Hypothalamus (tissue), 51 donors: ENCODE results near the gene GUK1.
A peak's percentile ranks its signal among the peaks of the same experiment; 100 is the strongest.

Experiments
- DNase-seq, 51 donors: peaks; one replicate each; lab custom pipeline; 2025; lab: John Stamatoyannopoulos, UW

The GUK1 gene

DNA sequence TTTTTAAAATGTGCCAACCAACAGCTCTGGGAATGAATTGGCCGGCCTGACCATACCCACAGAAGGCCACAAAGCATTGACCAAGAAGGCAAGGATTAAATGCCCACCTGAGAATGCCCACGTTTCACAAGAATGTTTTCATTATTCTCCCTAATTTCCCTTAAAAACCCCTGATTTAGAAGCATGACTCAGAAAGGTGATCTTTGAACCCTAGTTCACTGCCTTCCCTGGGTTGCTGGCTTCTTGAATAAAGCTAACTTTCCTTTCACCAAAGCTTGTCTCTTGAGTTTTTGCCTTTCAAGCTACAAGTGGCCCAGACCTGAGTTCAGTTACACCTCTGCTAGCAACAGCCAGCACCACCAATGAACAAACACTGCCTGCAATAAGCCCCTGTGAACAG lies 16.6 kb upstream of the GUK1 start:
- no peak for DNase-seq

DNA sequence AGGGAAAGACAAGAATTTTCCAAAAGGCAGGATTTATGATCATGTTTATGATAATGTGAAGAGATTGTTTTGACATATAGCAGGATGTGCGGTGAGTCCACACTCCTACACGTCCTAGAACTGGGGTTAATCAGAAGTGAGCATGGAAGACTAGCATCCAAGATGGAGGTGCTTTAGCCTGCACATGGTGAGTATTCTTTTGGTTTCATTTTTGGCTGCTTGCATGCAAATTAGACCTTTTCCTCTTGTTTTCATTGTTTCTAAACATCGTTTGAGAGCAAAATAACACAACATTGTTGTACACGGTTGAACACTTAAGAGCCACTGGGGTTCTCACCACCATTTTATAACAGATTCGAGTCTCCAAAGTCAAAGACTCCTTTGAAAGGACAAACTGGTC lies 14.9 kb upstream of the GUK1 start:
- DNase-seq = no peak

DNA sequence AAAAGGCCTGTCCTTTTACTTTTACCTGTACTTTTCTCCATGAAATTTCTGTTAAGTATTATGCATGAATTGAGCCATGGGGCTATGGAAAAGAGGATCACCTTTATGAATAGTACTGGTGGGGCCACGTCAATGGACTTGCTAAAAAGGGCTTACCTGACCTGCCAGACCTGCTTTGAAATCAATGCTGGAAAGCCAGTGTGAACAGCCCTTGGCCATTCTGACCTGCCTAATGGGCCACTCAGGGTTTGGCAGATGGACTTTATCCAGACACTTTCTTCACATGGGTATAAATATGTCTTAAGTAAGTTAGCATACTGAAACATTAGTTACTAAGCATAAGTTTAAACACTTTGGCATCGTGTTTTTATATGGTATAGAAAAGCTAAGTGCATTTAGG lies 8.3 kb upstream of the GUK1 start:
- no peak for DNase-seq

DNA sequence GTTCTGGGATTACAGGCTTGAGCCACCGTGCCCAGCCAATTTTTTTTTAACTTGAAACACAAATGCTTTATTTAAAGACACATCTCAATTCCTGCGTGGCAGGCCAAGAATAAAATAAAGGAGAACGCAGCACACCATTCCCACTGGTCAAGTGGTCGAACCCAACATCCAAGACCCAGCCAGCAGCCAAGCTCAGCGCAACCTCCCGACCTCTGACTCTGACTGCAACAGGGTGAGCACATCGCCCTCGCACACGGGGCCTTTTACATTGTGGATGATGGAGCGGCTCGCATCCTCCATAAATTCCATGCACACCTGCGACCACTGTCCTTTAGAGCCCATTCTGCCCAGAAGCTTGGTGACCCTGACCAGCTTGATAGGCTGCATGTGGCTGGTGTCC lies 5.5 kb upstream of the GUK1 start:
- no peak for DNase-seq

DNA sequence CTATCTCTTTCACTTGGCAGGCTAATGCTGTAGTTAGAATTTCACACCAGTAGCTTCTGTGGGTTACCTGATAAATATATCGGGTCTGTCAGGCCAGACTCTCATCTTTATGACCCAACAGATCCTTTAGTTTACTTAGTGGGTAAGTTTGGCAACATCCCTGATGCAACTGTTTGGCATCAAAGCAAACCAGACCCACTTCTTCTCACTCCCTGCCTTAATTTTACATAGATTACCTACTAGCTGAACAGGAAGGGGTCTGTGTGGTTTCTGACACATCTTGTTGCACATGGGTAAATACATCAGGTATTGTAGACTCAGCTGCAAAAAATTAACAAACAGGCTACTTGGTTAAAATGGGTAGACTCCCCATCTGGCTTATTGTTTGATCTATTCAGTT lies 3.2 kb upstream of the GUK1 start:
- DNase-seq = no peak

DNA sequence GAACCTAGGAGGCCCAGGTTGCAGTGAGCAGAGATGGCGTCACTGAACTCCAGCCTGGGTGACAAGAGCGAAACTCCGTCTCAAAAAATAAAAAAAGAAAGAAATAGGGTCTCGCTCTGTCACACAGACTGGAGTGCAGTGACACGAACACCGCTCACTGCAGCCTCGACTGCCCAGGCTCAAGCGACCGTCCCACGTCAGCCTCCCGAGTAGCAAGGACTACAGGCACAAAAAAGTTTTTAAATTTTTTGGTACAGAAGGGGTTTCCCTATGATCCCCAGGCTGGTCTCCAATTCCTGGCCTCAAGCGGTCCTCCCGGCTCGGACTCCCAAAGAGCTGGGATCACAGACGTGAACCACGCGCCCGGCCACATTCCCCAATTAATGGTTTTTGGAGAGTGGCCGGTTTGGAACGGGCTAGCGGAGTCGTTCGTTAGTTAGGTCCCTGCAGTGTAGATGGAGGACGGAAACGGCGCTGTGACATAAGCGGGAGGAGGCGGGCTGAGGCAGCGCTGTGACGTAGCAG lies 611 bp upstream of the GUK1 start:
- no peak for DNase-seq

DNA sequence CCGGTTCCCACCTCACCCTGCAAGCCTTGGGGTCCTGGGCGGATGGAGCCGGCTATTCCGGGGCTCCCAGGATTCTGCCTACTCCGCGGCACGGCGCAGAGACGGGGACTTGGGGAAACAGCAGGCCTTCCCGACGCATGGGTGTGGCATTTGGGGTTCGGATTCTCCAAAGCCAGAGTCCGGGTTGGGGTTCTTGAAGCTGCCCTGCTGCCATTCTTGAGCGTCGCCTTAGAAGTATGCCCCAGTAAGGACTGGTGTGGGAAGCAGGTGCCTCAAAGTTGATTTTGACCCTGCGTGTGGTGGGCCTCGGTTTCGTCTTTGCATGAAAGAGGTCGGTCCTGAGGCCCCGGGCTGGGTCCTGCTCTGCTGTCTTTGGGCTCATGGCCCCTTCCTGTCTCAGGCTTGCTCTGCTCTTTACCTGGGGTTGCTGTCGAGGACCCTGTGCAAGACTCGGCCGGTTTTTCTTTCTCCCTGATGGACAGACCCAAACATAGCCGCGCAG lies 696 bp downstream of the GUK1 start:
- DNase-seq = no peak

DNA sequence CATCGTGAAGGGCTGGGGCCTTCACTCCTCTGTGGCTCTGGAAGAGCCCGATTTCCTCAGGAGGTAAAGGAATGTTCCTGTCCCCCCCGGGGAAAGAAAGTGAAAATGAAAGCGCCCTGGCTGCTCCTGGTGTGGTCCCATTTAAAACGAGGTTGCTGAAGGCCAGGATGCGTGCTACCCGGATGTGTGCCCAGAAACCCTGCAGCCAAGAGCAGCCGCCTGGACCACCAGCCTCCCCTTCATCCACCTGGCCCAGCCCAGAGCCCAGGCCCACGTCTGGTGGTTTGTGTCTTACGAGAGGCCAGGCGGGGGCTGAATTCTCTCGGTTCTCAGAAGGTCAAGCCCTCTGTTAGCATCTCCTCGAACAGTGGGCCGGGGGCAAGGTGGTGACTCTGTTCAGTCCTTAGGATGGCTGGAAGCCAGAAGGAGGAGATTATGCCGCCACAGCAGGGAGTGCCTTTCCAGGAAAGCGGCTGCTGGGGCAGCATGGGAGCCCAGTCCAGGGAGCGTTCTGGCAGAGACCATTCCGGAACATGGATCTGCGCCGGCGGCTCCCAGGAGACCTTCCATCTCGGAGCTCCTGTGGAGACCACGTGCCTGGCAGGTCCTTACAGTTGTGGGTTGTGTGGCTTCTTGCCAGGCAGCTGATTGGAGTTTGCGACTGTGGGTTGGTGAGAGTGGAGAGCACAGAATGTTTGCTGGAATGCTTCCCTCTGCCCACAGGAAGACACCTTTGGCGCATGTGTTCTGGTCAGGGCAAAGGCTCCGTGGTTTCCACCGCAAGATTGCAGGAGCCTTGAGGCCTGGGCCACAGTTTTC lies 1.4 kb downstream of the GUK1 start:
- peak in 2 of 51 donors; percentile 28 to 29 for DNase-seq

DNA sequence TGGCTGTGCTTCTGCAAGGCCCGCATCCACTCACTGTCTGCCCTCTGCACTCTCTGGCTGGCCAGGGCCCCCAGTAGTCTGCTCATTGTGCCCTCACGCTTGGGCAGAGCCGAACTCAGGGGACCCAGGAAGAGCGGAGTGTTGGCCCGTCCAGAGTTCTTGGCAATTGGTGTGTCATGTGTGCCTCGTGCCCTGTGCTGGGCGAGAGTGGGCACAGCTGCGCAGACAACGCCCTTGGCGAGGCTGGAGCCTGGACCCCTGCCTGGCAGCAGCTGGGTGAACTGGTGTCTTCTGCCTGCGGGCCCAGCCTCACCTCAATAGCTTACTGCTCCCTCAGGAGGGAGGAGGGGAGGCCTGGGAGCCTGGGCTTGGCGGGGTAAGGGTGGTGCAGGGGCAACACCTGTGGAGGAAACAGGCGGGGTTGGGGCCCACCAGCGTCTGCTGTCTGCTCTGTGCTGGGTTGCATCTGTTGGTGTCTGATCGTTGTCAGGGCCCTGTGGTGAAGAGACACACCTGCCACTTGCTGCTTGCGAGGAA lies 2.1 kb downstream of the GUK1 start:
- DNase-seq = no peak

DNA sequence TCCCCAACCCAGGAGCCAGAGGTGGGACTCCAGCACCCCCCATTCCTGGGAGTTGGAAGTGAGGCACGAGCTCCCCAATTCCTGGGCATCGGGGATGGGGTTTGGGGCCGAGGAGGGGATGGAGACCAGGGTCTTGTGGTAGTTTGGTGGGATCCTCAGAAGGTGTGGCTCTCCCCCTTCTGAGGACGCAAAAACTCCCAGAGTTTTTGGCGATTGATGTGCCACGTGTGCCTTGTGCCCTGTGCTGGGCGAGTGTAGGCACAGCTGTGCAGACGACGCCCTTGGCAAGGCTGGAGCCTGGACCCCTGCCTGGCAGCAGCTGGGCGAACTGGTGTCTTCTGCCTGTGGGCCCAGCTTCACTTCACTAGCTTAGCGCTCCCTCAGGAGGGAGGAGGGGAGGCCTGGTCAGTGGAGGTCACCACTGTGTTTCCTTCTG lies 2.6 kb downstream of the GUK1 start:
- DNase-seq = peak in 5 of 51 donors; percentile 13 to 50 (median 31)

DNA sequence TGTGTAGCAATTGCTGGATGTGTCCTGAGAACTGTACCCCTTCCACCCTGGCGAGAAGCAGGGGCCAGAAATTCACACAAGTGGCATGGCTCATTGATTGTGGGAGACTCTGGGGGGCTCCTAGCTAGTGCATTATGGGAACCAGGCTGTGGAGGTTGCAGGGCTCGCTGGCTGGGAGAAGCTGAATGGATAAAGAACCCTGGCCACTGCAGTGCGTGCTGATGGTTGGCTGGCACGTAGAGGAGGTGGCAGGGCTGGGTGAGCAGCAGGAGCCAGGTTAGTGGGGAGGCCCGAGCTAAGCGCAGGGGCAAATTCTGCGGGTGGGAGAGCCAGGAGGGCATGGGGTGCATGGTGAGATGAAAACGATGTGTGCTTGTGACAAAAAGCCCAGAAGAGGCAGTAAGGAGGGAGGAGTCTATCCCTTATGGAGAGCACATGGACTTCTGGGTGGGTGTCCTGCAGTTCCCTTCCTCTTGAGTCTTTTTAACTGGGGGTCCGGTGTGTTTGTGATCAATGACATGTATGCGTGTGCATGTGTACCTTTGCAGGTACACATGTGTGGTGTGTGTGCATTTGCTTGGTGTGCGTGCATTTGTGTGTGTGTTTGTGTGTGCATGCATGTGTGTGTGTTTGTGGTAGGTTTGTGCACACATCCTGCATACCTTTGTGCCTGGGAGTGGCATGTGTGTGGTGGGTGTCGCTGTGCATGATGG lies 3.6 kb downstream of the GUK1 start:
- DNase-seq = no peak

DNA sequence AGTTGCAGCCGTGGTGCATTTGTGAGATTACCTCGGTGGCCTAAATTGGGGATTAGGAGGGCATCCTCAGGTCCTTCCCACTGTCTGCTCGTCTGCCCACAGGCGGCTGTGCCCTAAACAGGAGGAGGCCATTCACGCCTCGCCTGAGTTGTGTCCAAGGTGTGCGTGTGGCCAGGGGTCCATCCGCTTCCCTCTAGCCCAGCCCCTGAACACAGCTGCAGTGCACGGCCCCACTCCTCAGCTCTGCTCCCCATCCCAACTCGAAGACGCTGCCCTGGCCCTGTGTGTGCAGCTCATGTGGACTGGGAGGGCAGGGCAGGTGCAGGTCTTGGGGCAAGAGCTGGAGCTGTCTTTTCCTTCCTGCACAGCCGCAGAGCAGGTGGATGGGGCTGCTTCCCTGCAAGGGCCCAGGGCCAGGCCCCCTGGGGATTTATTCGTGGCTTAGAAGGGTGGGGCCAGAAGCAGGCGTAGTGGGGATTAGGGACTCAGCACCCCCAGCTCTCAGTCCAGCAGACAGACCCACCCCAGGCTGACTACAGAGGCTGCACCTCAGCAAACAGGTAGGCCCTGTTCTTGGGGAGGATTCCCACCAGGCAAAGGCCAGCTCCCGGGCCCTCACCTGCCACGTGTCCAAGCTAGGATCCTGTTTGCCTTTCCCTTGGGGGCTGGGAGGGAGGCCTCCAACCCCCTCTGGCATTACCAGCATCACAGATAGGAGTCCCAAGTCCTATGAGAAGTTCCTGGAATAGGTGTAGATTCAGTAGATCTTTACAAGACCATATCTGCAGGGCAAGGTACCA lies 4.3 kb downstream of the GUK1 start:
- no peak for DNase-seq

DNA sequence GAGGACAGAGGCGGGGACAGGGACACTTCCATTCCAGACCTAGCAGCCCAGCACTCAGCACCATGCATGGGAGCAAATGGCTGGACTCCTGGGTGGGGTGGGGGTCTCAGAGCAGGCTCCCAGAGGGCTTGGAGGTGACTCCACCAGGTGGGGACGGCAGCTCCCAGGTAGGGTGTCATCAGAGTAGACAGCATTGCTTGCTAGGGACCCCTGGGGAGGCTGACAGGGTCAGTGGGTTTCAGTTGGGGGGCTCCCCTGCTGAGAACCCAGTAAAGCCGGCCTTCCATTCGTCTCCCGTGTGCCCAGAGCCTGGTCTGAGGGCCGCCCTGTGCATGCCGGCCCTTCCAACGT lies 4.9 kb downstream of the GUK1 start:
- DNase-seq = no peak

DNA sequence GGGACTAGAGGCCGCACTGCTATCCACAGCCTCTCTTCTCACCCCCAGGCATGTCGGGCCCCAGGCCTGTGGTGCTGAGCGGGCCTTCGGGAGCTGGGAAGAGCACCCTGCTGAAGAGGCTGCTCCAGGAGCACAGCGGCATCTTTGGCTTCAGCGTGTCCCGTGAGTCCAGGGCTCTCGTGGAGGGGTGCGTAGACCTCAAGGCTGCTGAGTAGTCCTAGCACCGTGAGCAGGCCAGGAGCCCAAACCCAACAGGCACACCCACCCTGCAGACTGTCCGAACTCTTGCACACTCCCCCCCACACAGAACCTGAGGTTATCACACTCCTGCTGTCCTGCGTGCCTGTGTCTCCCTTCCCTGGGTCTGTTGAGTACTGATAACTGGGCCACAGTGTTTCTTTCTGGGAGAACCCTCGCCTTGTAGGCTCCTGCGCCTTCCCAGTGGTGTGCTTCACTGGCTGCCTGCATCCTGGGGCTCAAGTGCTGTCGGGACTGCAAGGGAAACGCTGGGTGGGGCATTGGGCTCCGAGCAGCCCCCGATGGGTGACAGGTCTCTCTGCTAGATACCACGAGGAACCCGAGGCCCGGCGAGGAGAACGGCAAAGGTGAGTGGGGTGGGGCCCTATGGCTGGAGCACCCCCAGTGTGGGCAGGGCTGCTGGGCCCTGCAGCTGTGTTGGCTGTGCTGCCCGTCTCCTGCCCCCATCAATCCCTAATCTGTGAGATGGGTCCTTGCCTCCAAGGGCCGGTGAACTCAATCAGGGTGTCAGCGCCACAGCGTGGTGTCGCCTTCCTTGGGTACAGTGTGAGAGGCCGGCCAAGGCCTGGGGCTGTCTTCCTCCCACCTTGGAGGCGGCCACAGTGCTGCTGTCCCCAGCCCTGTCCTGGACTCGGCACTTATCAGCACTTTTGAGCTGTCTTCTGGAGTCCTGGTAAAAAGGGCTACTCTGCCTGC lies 5.7 kb downstream of the GUK1 start:
- DNase-seq = no peak

DNA sequence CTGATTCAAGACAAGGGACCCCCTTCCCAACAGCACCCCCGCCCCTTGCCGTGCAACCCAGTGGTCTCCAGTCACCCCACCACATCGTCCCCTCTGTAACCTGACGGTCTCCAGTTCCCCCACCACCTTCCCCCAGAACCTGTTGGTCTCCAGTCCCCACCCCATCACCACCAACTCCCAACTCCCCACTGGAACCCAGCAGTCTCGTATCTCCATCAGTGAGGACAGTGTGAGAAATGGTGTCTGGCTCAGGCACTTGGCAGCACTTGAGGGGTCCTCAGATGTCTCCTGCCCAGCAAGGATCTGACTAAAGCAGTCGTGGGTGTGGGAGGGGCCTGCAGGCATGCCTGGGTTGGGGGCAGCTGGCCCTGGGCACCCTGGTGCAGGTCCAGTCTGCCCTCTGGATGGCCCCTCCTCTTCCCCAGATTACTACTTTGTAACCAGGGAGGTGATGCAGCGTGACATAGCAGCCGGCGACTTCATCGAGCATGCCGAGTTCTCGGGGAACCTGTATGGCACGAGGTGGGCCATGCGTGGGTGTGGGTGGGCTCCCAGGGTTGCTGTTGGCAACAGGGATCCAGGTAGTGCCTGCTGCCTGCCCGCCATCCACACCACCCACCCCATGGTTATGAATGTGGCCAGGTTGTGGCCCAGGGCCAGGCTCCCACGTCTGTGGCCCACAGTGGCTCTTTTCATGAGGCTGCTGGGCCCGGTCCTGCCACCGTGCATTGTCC lies 6.5 kb downstream of the GUK1 start:
- no peak for DNase-seq

DNA sequence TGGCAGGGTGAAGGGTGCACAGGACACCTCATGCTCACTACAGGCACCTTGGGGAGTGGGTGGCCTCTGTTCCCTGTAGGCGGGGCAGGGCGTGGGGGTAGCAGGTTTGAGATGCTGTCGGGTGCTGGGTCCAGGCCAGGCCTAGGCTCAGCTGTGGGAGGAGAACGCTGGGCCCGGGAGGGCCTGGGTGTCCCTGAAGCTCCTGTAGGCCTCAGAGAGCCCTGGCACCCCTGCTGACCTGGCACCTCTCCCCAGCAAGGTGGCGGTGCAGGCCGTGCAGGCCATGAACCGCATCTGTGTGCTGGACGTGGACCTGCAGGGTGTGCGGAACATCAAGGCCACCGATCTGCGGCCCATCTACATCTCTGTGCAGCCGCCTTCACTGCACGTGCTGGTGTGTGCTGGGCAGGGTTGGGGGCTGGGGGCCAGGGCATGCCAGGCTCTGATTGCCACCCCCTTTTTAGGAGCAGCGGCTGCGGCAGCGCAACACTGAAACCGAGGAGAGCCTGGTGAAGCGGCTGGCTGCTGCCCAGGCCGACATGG lies 7.1 kb downstream of the GUK1 start:
- DNase-seq = no peak

DNA sequence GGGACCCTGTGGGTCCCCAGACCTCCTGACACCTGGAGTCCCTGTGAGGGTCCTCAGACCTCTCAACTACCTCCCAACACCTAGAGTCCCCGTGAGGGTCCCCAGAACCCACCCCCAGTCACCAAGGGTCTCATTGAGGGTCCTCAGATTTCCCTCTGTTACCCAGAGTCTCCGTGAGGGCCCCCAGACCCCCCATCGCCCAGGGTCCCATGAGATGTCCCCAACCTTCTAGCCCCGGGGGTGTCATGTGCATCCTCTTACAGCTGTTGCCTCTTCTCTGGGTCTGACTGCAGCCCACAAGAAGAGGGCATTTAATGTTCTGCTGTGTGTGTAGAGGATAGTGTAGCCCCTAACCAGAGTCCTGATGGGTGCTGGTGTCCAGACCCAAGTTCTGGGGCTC lies 7.7 kb downstream of the GUK1 start:
- DNase-seq = no peak

DNA sequence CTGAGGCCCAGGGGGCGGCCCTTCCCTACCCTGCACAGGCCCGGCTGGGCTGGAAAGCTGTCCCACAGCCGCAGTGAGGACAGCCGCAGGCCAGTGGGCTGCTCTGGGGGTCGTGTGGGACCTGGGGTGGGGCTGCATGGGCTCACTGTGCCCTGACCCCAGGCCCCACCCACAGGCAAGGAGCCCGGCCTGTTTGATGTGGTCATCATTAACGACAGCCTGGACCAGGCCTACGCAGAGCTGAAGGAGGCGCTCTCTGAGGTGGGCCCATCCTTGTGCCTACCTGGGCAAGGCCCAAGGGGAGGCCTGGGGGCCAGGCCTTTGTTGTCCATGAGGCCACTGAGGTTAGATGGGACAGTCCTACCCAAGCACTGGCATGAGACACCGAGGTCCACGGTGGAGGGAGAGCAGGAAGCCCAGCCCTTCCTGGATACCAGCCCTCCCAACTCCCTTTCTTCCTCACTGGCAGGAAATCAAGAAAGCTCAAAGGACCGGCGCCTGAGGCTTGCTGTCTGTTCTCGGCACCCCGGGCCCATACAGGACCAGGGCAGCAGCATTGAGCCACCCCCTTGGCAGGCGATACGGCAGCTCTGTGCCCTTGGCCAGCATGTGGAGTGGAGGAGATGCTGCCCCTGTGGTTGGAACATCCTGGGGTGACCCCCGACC lies 8.2 kb downstream of the GUK1 start:
- no peak for DNase-seq
